GM19351 (cell line): ENCODE results near the gene PRPSAP1.
"Not testable (repeated sequence)": the region's sequence is repeated elsewhere in the genome, so short reads cannot be mapped to it uniquely, and the experiment has no call there.

Experiments
- ATAC-seq: cut with Tn5 transposase; IDR thresholded peaks from one replicate; pipeline ENCODE4 v1.9.1; 2021; ENCODE audit warnings: mild to moderate bottlenecking, moderate library complexity; ENCODE audit not compliant: unreplicated experiment

The PRPSAP1 gene

DNA sequence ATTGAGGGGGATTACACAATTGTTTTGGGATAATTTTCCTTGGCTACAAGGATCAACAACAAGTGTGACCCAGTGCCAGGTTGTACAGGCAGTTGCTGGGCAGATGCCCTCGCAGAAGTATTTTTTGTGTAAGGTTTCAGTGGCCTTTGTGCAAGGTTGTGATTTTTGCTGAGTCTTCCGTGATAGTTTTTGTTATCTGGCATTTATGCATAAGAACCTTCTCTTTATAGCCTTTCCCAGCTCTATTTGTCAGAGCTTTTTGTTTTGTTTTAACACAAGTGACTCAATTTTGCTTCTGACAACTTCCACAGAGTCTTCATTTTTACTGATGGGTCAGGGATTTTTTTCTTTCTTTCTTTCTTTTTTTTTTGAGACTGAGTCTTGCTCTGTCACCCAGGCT, 6.7 kb upstream of the PRPSAP1 start:
- ATAC-seq: no peak

DNA sequence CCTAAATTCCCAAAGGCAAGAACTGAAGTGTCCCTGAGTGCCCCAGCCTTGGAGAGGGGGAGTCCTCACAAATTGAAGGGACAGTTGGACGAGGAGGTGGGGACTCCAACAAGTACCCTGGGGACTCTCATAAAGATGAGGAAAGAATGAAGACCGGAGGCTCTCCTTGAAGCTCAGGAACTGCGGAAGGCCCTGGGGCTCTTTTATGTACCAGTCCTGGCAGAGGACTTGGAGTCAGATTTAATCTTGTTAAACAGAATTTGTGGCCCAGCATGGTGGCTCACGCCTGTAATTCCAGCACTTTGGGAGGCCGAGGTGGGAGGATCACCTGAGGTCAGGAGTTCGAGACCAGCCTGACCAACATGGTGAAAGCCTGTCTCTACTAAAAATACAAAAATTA, 6.1 kb upstream of the PRPSAP1 start:
- ATAC-seq: not testable (repeated sequence)

DNA sequence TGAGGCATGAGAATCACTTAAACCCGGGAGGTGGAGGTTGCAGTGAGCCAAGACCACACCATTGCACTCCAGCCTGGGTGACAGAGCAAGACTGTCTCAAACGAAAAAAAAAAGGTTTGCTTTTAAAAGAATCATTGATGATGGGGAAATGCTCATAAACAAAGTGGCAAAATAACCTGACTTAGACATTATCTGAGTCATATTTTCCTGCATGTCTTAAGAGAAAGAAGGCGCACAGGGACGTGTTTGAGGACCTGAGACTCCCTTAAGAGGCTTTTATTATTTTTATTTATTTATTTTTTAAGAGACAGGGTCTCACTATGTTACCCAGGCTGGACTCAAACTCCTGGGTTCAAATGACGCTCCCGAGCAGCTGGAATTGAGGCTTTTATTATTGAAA, 5.7 kb upstream of the PRPSAP1 start:
- ATAC-seq: no peak

DNA sequence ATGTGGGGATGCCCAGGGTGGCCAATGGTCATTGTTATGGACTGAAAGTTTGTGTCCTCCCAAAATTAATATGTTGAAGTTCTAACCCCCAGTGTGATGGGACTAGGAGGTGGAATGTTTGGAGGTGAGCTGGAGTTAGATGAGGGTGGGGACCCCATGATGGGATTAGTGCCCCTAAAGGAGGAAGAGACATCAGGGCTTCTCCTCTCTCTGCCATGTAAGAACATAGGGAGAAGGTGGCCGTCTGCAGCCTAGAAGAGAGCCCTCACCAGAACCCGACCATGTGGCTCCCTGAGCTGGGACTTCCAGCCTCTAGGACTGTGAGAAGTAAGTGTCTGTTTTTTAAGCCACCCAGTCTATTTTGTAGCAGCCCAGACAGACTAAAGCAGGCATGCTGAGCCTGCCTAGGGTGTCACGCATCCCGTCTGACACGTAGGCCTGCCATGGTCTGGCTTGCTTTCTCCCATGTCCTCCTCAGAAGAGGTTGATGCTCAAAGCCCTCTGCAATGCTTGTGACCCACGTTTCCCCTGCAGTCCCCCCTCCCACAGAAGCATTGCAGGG, 4.0 kb upstream of the PRPSAP1 start:
- no peak for ATAC-seq

DNA sequence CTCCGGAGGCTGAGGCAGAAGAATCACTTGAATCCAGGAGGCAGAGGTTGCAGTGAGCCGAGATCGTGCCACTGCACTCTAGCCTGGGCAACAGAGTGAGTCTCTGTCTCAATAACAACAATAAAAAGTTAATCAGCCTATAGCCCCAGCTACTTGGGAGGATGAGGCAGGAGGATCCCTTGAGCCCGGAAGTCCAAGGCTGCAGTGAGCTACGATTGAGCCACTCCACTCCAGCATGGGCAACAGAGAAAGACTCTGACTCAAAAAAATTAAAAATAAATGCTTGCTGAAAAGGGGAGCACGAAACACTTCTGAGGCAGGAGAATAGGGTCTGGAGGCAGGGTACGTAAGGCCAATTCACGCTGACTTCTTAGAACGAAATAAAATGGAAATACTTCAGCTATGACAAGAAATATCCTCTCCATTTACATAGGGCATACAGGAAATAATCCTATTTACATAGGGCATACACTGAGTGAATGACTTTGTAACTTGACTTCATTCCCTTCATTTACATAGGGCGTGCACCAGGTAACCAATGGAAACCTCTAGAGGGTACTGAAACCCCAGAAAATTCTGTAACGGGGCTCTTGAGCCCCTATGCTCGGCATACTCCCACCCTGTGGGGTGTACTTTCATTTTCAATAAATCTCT, 3.2 kb upstream of the PRPSAP1 start:
- ATAC-seq: no peak

DNA sequence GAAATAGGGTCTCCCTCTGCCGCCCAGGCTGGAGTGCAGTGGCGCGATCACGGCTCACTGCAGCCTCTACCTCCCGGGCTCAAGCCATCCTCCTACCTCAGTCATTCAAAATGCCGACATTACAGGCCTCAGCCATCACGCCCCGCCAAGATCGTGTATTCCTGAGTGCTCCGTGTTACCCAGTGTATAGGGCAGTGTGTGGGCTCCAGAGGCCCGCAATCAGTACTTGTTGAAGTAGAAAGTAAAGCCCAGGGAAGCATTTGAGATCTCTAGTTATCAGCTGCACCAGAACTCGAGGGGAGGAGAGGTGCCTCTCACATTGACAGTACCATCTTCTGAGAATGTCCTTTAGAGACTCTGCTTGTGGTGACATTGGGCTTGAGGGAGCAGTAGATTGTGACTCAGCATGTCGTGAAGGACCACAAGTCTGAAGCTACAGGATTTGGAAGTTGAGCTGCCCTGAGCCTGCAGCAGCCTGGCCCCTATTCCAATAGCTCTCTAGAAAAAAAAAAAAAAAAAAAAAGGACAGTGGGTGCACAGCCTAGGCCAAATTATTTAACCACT, 1.1 kb upstream of the PRPSAP1 start:
- ATAC-seq: no peak

DNA sequence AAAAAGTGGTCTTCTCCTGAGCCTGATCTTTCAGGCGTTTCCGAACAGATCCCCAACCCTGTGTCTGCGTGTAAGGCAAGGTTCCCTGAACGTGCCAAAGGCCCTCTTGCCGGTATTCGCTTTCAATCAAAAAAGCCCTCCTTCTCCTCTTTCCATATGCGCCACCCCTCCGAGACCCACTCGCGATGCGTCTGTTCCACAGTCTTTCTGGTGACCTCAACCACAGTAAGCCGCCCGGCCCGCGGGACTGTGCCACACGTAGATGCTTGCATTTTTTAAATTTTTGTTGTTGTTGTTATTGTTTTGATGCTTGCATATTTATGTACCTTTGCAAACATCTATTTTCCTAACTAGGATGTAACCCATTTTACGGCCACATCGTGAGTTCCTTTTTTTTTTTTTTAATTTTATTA, 607 bp upstream of the PRPSAP1 start:
- ATAC-seq: no peak

DNA sequence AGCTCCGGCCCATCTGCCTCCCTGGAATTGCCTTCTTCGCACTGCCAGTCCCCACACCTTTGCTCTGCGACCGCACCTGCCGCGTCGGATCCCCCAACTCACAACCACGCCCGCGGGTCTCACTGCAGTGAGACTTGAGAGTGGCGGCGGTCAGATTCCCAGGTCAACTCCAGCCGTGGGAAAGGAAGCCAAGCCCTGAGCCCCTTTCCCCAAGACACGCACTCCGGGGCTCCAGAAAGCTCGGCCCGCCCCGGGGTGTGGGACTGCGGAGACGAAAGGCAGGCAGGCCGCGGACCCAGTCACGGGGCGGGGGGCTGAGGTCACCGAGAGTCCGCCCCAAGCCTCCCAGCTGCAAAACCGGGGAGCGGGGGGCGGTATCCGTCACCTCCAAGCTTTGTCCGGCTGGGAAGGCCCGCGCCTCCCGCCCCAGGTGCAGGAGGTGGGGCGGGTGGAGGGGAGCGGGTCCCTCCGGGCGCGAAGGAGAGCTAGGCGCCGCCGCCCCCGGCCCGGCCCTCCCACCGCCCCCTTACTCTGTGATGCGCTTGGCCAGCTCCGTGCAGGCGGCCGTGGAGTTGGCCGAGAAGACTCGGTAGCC, 615 bp downstream of the PRPSAP1 start:
- ATAC-seq: no peak

DNA sequence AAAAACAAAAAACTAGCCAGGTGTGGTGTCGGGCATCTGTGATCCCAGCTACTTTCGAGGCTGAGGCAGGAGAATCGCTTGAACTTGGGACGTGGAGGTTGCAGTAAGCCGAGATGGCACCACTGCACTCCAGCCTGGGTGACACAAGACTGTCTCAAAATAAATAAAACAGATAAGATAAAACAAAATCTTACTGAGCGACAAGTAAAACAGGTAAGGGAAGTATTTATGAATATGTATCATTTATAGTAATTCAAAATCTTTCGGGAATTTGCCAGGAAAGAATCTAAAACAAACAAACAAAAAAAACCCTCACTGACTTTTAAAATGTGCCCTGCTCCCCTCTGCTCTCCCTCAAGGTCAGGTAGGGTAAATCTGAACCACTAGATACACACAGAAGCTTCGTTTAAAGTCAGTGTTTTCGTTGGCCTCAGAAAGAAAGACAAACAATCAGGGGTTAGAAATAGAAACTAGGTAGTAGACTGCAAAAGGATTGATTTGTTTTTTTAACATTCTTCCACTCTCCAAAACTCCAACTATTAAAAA, 2.1 kb downstream of the PRPSAP1 start:
- no peak for ATAC-seq

DNA sequence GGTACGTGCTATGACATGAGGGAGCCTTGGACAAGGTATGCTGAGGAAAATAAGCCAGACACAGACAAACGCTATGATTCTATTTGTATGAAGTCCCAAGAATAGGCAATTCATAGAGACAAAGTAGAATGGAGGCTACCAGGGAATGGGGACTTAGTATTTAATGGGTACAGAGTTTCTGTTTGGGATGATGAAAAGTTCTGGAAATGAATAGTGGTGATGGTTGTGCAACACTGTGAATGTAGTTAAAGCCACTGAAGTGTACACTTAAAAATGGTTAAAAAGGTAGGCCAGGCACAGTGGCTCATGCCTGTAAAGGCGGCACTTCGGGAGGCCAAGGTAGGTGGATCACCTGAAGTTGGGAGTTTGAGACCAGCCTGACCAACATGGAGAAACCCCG, 3.3 kb downstream of the PRPSAP1 start:
- no peak for ATAC-seq

DNA sequence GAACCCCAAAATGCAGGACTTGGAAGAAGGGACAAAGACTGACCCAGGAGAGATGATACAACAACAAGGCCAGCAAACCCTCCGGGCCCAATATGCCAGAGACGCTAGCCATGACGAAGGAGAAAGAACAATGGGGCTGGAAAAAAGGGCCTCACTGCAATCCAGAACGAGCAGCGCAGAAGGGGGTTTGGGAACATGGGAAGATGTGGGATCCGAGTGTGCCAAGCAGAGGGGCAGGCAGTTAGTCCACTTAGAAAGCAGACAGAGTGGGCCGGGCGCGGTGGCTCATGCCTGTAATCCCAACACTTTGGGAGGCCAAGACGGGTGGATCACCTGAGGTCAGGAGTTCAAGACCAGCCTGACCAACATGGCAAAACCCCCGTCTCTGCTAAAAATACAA, 6.8 kb downstream of the PRPSAP1 start:
- ATAC-seq: not testable (repeated sequence)

DNA sequence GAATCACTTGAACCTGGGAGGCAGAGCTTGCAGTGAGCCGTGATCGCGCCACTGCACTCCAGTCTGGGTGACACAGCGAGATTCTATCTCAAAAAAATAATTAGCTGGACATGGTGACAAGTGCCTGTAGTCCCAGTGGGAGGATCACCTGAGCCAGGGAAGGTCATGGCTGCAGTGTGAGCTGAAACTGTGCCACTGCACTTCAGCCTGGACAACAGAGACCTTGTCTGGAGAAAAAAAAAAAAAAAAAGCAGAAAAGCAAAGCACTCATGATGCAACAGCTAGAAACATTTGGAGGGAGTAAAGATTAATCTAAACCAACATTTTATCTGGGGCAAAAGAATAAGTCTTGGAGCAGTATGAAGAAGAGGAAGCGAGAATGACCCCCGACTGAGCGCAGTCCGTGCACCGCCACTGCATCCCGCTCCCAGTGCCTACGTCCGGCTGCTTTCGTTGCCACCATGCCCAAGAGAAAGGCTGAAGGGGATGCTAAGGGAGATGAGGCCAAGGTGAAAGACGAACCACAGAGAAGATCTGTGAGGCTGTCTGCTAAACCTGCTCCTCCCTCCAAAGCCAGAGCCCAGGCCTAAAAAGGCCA, 8.2 kb downstream of the PRPSAP1 start:
- ATAC-seq: no peak

DNA sequence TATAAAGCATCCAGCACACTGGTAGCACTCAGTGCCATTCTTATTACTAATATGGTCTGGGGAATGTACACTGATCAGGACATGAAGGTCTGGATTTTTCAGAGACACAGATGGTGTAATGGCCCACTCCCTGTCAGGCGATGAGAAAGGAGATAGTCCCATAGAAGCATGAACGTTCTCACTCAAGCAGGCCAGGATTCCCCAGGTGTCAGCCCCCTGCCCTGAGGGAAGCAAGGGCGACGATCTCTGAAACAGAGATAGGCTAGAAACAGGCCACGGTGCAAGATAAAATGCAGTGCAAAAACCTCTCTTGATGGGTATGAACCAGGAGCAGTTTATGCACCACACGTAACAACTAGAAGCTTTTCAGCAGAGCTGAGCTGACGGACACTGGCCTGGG, 10.6 kb downstream of the PRPSAP1 start:
- no peak for ATAC-seq

DNA sequence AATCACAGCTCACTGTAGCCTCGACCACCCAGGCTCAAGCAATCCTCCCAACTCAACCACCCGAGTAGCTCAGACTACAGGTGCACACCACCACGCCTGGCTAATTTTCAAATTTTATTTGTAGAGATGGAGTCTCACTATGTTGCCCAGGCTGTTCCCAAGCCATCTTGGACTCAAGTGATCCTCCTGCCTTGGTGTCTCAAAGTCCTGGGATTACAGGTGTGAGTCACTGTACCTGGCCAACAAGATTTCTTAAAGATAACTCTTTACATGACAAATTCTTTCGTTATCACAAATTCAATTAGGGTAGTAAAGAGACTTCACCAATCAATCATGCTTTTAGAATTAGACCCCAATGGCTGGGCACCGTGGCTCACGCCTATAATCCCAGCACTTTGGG, 12.4 kb downstream of the PRPSAP1 start:
- ATAC-seq: no peak

DNA sequence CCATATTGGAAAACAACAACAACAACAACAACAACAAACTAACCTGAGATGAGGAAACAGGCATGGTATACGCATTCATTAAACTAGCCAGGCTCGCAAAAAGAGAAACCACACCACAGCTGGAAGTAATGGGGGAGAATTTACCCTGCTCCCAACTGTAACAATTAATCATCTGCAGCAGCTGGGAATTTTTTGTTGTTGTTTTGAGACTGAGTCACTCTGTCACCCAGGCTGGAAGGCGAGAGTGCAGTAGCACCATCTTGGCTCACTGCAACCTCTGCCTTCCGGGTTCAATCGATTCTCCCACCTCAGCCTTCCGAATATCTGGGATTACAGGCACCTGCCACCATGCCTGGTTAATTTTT, 16.3 kb downstream of the PRPSAP1 start:
- no peak for ATAC-seq

DNA sequence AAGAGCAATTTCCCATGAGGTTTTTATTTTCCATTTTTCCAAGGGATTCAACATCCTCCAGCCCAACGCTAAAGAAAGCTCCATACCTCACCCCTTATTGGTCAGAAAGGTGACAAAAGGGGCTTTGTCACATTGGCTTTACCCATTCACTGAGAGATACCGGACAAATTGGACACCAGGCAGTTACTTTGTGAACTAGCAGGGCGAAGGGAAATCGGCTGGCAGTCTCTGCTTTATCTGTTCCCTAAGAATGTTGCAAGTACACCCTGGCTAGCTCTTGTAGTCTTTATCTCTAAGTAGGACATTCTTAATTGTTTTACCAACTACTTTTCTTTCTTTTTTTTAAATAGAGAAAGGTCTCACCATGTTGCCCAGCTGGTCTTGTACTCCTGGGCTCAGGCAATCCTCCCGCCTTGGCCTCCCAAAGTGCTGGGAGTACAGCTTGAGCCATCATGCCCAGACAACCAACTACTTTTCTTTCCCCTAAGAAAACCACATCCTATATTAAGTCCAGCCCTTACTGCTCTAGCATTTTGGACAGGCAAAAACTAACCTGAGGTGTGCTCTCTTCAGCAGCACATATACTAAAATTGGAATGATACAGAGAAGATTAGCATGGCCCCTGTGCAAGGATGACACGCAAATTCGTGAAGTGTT, 16.8 kb downstream of the PRPSAP1 start:
- ATAC-seq: no peak

DNA sequence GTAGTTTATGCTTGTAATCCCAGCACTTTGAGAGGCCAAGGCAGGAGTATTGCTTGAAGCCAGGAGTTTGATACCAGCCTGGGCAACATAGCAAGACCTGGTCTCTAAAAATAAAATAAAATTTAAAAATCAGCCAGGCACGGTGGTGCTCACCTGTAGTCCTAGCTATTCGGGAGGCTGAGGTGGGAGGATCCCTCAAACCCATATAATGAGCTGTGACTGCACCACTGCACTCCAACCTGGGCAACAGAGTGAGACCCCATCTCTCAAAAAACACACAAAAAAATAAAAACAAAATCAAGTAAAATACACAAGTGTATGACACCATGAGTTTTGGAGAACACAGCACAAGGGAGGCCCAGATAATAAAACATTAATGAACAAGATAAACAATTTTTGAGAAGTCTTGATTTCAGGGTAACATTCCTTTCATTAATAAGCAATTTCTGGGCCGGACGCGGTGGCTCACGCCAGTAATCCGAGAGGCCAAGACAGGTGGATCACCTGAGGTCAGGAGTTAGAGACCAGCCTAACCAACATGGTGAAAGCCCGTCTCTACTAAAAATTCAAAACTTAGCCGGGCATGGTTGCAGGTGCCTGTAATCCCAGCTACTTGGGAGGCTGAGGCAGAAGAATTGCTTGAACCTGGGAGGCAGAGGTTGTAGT, 17.9 kb downstream of the PRPSAP1 start:
- no peak for ATAC-seq

DNA sequence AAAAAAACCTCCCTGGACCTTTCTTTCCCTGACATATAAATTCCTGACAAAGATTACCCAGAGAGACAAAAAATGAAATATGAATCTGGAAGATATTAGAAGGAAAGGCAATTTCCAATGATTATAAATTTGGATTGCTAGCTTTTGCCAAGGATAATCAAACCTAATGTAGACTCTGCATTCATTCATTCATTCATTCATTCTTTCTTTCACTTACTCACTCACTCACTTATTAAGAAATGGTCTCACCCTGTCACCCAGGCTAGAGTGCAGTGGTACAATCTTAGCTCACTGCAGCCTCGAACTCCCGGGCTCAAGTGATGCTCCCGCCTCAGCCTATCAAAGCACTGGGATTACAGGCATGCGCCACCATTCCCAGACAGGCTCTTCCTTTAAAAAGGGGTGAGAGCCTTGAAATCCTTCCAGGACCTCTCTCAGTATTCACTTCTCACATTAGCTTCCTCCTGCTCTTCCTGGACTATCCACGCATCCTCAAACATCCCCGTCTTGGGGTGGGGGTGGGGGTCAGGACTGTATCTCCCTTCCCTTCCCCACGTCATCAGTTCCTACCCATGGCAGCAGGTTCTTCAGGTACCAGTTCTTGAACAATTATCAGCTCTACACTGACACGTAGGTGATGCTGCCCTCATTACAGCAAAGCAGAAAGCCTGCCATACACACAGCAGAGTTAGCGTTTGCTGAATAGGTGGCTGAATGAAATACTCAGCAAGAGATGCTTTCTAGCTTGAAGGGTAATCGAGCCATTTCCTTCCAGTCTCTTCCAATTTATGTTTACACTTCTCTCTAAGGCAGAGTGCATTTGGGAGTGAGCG, 19.8 kb downstream of the PRPSAP1 start:
- ATAC-seq: no peak

DNA sequence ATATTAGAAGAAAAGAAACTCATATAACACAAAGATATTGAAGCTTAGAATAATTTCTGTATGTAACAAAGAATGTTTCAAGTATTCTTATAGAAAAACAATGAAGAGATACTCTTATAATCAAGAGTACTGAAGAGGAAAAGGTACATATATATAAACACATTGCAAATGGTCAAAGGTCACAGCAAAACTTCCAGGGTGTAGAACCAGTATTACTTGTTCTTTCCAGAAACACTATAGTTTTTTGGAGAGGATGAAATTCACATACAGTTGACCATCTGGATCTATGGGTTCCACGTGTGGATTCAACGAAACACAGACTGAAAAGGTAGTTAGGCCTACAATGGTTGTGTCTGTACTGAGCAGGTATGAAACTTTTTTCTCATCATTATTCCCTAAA, 22.6 kb downstream of the PRPSAP1 start:
- no peak for ATAC-seq

DNA sequence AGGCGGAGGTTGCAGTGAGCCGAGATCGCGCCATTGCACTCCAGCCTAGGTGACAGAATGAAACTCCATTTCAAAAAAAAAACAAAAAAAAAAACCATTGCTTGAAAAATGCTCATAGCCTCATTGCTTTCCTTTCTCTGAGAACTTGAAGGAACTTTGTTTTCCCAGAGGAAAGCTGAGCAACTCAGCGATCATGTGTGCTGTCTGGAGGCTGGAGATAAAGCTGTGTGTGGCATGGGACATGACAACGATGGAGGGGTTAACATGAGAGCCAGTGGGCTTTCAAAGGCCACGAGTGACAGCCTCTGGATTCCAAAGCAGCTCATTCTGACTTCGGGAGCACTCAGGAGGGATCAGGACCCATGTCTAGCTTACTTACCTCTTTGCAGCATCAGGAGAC, 24.1 kb downstream of the PRPSAP1 start:
- no peak for ATAC-seq
